Heart left ventricle (tissue), 16 donors: ENCODE data around the gene MED25. TPM values are rescaled to one million over a fixed set of nuclear protein-coding genes. Genes with fewer than 3 reads are reported as not detected.

Experiments
- ATAC-seq, 4 donors: fragments of 200-7000 bp; cut with Tn5 transposase; one replicate each; pipeline ENCODE4 v1.9.1; 2020 to 2022; ENCODE audit warnings: moderate library complexity in 4 of 4, mild to moderate bottlenecking in 3 of 4, moderate number of reproducible peaks in 1 of 4
- DNase-seq, 5 donors: peaks; one replicate each; pipeline ENCODE4 v3.0.0-alpha.2; 2020
- H3K27ac ChIP-seq, 12 donors: fragments of 200-600 bp; sonication (generic) in 4 of 12; one replicate each; pipeline versions ENCODE4 v1.5.0 to v1.8.0; 2016 to 2022; ENCODE audit warnings: mild to moderate bottlenecking in 2 of 12
- H3K27me3 ChIP-seq, 9 donors: fragments of 200-600 bp; sonication (generic) in 2 of 9; one replicate each; pipeline versions ENCODE4 v1.5.1 to v1.8.0; 2016 to 2022; ENCODE audit warnings: mild to moderate bottlenecking in 3 of 9
- H3K36me3 ChIP-seq, 9 donors: fragments of 200-600 bp; sonication (generic) in 2 of 9; one replicate each; pipeline versions ENCODE4 v1.5.0 to v1.8.0; 2018 to 2022; ENCODE audit warnings: mild to moderate bottlenecking in 2 of 9
- H3K4me1 ChIP-seq, 12 donors: fragments of 200-600 bp; sonication (generic) in 4 of 12; one replicate each; pipeline versions ENCODE4 v1.5.0 to v1.8.0; 2016 to 2022; ENCODE audit warnings: mild to moderate bottlenecking in 3 of 12
- H3K4me3 ChIP-seq, 12 donors: fragments of 200-600 bp; sonication (generic) in 4 of 12; one replicate each; pipeline versions ENCODE4 v1.5.0 to v1.8.0; 2017 to 2022; ENCODE audit warnings: mild to moderate bottlenecking in 9 of 12, moderate library complexity in 4 of 12
- H3K9me3 ChIP-seq, 12 donors: fragments of 200-600 bp; sonication (generic) in 4 of 12; one replicate each; pipeline versions ENCODE4 v1.5.0 to v1.8.0; 2016 to 2022; ENCODE audit warnings: mild to moderate bottlenecking in 1 of 12
- POLR2A ChIP-seq, 2 donors: fragments of 450-650 bp; IDR thresholded peaks; one replicate each; pipeline ENCODE4 v1.6.1; 2017; ENCODE audit warnings: antibody characterized with exemption in 2 of 2, mild to moderate bottlenecking in 2 of 2, moderate library complexity in 2 of 2
- WGBS, 4 donors: extraction: QIAGEN DNeasy Blood & Tissue Kit in 2 of 4; methylation state at CpG; one replicate each; pipeline versions ENCODE4 v1.1.5 to v1.1.7; 2013 to 2018; 5-methylcytosine and 5-hydroxymethylcytosine counted together
- intact Hi-C, 10 donors: fragments of 100-400 bp; cut with DNase I; formaldehyde crosslinking; loops; one replicate each; pipeline versions ENCODE4 v1.11.1 to v1.14.2; 2022
- polyA plus RNA-seq, 2 donors: library from polyadenylated mRNA; stranded (reverse); fragments of 200-250 nt; gene quantifications; one replicate each; pipeline ENCODE4 v1.2.3, GENCODE V29; 2013
- total RNA-seq, 9 donors: library from RNA; depleted of rRNA in 2 of 9; stranded (reverse); fragments of >200 nt in 2 of 9; fragmentation: NEBNext Ultra II Directional in 3 of 9; extraction: Animal tissue kit (Norgen Biotek cat#: 25700) in 3 of 9; gene quantifications; one replicate each; pipeline versions ENCODE4 v1.1.0 to v1.2.4, GENCODE V29; 2016 to 2023
- TF ChIP-seq, protein P1 (sequence below), 12 donors: fragments of 200-600 bp; sonication (generic) in 4 of 12; IDR thresholded peaks; one replicate each; pipeline versions ENCODE4 v1.5.0 to v1.8.0; 2018 to 2022; ENCODE audit warnings: antibody characterized with exemption in 12 of 12, mild to moderate bottlenecking in 5 of 12
- donor health status: ischemic (EF 13 %, LVEDD 7.1; RV severe dilation, severe dysfunction).
- donor health status: healthy with polysubstance abuse.
- donor health status: DM: no; HTN: yes; CAD: no.
- donor health status: DM: no; HTN: no; CAD: no.
- donor health status: ischemic (EF 25% LVEDD 6.9; RV normal size, moderate dysfunction).
- donor health status: ischemic (EF 25% LVEDD 5.7; RV mildly dilated, moderate dysfunction).
- donor health status: healthy.
- donor health status: DM: yes; HTN: yes; CAD: no.
- donor health status: ischemic (EF 35%, LVEDD 5.7; RV mildly dilated, moderate dysfunction).
- donor health status: nonischemic (EF 11% LVEDD 7.7; RV severe dilation, severe dysfunction).
- donor health status: DM: yes; HTN: yes; CAD: no.
- donor health status: PGD.
- donor health status: ischemic (EF 29% LVEDD 5.4; RV normal size, mild dysfunction).
- donor health status: nonischemic (EF 23%, LVEDD 6.1; RV moderate dilation, normal function).

Gene MED25
- total and polyA plus RNA-seq, 11 donors: 44.1 to 119 (median 54.7) TPM

DNA sequence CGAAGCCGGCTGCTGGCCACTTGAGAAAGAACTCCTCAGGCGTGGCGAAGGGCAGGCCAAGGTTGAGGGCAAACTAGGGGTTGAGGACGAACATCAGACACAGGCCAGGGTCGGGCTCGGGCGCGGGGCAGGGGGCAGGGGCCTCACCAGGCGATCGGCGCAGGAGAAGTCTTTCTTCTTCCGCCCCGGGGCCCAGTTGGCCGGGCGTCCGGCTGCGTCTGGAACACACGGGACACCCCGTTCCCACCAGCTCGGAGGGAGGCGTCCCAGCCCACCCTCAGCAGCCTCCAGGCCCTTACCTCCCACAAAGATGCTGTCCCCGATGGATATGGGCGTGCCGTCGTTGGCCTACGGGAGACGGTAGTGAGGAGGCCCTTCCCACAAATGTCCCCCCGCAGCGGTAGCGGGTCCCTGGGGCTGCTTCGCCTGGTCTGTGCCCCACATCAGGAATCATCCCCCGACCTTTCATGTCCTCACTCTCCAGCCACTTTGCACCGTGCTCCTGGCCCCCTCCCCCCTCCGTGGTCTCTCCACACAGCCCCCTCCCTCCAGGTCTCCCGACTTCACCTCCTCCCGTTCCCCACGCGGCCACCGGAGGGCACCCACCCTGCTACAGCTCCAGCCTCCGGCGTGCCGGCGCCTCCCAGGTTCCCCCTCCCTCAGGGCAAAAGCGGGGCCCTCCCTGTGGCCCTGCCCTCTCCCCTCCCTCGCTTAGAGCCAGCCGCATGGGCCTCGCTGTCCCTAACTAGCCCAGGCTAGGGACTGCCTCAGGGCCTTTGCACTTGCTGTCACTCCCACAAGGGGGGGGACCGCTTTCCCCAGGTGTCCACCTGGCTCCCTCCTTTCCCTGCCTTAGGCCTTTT lies 44.5 kb downstream of the MED25 start:
- Histone ChIP-seq H3K27me3 (no peaks in the 10 kb centered on the region), H3K4me1 (peaks cover 7 to 45% (median 24%) of the 10 kb centered on the region in 12 donors), H3K36me3 (peaks cover 0 to 72% (median 64%) of the 10 kb centered on the region in 9 donors), H3K27ac (peak overlapping the region in 1 of 12 donors; percentile 14), H3K4me3 (no peak overlapping the region), H3K9me3 (no peaks in the 10 kb centered on the region)
- ATAC-seq: no peak
- TF ChIP-seq, protein P1, sequence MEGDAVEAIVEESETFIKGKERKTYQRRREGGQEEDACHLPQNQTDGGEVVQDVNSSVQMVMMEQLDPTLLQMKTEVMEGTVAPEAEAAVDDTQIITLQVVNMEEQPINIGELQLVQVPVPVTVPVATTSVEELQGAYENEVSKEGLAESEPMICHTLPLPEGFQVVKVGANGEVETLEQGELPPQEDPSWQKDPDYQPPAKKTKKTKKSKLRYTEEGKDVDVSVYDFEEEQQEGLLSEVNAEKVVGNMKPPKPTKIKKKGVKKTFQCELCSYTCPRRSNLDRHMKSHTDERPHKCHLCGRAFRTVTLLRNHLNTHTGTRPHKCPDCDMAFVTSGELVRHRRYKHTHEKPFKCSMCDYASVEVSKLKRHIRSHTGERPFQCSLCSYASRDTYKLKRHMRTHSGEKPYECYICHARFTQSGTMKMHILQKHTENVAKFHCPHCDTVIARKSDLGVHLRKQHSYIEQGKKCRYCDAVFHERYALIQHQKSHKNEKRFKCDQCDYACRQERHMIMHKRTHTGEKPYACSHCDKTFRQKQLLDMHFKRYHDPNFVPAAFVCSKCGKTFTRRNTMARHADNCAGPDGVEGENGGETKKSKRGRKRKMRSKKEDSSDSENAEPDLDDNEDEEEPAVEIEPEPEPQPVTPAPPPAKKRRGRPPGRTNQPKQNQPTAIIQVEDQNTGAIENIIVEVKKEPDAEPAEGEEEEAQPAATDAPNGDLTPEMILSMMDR (IDR thresholded peaks at IDR 0.05): peak in 1 of 12 donors; percentile 1
- no peak for TF ChIP-seq POLR2A (IDR thresholded peaks at IDR 0.05)
- intact Hi-C loops: loop anchor here in 2 of 10 donors (1.0 to 10.0 kb wide), 2 partner anchors 44 to 188 kb away; partner anchors contain the start of genes MED25 (in 1 of the 2) and PRMT1 (in 1 of the 2)
- no peak for DNase-seq
- WGBS, 4 donors: 60 to 79% (median 70%) methylated on average over 33 to 49 of the region's 49 CpGs

DNA sequence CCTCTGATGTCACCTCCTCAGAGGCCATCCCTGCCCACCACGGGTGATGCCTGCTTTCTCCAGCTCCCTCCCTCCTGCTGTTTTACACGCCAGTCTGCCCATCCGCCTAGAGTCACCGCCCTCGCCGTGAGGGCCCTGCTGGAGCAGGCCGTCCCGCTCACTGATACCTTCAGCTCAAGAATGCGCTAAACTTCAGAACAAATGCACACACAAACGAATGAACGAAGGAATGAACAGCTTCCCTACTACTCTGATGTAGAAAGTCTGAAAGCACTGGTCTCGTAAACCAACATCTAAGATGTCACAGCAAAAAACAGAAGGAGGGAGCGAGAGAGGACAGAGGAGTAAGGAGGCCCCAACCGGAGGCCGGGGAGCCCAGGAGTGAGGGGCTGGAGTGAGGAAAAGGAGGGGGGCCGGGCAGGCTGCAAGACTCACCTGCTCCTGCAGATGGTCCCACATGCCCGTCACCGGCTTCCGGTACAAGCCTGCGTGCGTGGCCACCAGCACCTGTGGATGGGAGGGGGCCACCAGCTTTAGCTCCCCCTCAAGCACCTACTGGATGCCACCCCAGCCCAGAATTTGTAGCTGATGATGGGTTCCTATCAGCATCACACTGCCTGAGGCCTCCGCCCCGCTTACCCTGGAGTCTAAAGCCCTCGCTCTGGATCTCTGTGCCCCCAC lies 45.3 kb downstream of the MED25 start:
- TF ChIP-seq, protein P1 (IDR thresholded peaks at IDR 0.05): no peak
- no peak for TF ChIP-seq POLR2A (IDR thresholded peaks at IDR 0.05)
- no peak for DNase-seq
- WGBS, 4 donors: 90 to 94% (median 93%) methylated on average over 24 of the region's 24 CpGs
- no peak overlapping the region for H3K27ac ChIP-seq
- no peaks in the 10 kb centered on the region for H3K27me3 ChIP-seq
- intact Hi-C loops: loop anchor here in 2 of 10 donors (1.0 to 10.0 kb wide), 2 partner anchors 45 to 189 kb away; partner anchors contain the start of genes MED25 (in 1 of the 2) and PRMT1 (in 1 of the 2)
- peaks cover 7 to 51% (median 31%) of the 10 kb centered on the region in 12 donors for H3K4me1 ChIP-seq
- H3K9me3 ChIP-seq: no peaks in the 10 kb centered on the region
- no peak for ATAC-seq
- peaks cover 0 to 64% (median 57%) of the 10 kb centered on the region in 9 donors for H3K36me3 ChIP-seq
- no peak overlapping the region for H3K4me3 ChIP-seq

DNA sequence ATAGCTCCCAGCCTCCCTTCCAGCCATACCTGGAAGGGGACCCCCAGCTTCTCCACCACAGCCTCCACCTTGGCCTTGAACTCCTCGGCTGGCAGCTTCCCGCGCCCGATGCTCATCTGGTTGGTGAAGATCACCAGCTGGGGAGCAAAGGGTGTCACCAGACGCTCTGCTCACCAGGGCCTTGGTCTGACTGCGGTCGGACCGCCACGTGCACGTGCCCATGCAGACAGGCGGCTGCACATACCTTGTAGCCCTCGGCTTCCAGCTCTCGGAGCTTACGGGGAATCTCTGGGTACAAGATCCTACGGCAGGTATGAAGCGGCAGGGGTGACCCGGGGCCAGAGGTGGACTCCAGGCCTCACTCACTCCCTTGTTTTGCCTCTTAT lies 45.8 kb downstream of the MED25 start:
- no peak overlapping the region for H3K27ac ChIP-seq
- peak in 1 of 5 donors; percentile 16 for DNase-seq
- no peak for ATAC-seq
- H3K36me3 ChIP-seq: peaks cover 0 to 59% (median 51%) of the 10 kb centered on the region in 9 donors
- TF ChIP-seq POLR2A (IDR thresholded peaks at IDR 0.05): no peak
- TF ChIP-seq, protein P1 (IDR thresholded peaks at IDR 0.05): no peak
- H3K9me3 ChIP-seq: no peaks in the 10 kb centered on the region
- no peaks in the 10 kb centered on the region for H3K27me3 ChIP-seq
- peaks cover 7 to 56% (median 36%) of the 10 kb centered on the region in 12 donors for H3K4me1 ChIP-seq
- no peak overlapping the region for H3K4me3 ChIP-seq
- intact Hi-C loops: loop anchor here in 2 of 10 donors (1.0 to 10.0 kb wide), 2 partner anchors 46 to 189 kb away; partner anchors contain the start of genes MED25 (in 1 of the 2) and PRMT1 (in 1 of the 2)
- WGBS, 4 donors: 89 to 97% (median 90%) methylated on average over 17 of the region's 17 CpGs
